GM18507 (cell line): ENCODE results near the gene MICOS13.
A peak's percentile ranks its signal among the peaks of the same experiment; 100 is the strongest.

Experiments
- DNase-seq: peaks from one replicate; pipeline ENCODE4 v3.0.0; 2011; ENCODE audit warnings: low read depth; ENCODE audit not compliant: insufficient read length; ENCODE audit errors: extremely low spot score
- FAIRE-seq: peaks from 2 replicates; lab custom pipeline; 2011; peaks lifted over from hg19 to GRCh38; lab: Jason Lieb, UNC

The MICOS13 gene

DNA sequence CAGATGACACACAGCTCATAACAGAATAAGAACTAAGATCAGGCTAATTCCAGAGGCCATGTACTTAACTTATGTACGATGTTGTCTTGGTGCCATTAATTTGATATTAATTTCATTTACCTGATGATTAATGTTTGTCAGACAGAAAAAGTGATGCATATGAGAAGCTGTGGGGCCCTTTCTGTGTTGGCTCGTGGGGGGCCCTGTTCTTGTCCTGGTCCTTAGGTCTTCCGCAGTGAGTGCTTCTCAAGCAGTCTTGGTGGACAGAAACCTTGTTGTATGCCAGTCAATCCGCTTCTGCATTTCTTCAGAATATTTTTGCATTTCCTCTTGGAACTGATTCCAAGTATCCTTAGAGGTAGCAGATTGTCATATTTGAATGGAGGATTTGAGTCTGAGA lies 37.3 kb downstream of the MICOS13 start:
- DNase-seq (no peak), FAIRE-seq (no peak)

DNA sequence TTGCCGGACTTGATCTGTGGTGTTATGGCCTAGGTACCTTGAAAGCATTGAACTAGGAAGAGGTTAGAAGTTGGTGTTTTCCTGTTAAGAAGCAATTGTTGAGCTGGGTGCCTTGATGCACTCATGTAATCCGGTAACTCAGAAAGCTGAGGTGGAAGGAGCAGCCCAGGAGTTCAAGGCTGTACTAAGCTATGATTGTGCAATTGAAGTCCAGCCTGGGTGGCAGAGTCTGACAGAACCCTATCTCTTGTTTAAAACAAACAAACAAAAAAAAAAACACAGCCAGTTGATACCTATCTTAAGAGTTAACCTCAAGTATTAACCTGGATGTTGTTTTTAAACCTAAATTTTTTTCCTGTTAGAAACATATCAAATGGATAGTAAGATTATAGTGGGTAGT lies 38.1 kb downstream of the MICOS13 start:
- DNase-seq (no peak), FAIRE-seq (no peak)

DNA sequence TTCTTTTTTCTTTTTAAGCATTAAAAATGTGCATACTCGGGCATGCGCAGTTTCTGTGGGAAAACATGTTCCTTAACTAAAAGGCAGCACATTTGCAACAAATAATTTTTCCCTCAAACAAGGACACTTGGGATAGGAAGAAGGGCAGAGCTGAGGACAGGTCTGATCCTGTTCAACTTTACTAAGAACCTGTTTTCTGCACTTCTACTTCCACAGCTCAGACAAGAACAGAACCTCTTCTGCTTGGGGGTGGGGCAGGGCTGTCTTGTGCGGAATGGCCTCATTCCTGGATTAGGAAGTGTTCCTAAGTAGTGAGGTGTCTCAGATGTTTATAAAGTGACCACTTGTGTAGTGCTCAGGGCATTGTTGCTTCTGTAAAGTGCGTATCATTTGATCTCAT lies 39.1 kb downstream of the MICOS13 start:
- FAIRE-seq, result no peak
- no peak for DNase-seq

DNA sequence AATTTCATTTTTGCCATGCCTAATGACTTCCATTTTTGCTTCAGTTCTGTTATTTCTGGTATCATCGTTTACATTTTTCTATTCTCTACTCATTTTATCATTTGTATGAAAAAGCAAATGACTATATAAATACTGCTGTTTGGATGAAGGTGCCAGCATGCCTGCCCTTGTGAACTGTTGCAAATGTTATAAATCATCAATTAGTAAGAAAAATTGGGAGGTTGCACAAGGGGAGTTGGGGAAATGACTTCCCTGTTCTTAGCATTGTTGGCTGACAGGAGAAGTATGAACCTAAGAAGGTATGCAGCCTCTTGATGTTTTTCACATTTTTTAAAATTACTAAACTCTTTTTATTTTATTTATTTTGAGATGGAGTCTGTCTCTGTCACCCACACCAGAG lies 42.3 kb downstream of the MICOS13 start:
- DNase-seq (no peak), FAIRE-seq (no peak)

DNA sequence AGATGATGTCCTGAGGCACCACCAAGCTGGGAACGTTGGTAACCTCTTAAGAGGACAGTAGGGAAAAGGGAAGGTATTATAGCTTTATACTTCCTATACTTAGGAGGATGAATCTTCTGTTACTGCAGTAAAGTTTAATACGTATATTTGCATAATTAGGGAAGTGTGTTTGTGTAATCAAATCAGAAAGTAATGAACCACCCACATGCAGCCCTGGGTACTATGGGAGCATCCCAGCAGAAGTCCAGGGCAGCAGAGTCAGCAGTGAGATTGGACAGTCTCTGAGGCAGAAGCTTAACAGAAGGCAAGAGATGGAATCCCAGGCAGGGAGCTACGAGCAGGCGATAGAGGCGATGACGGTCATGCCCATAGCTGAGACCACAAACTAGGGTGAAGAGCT lies 44.9 kb downstream of the MICOS13 start:
- FAIRE-seq (no peak), DNase-seq (no peak)

DNA sequence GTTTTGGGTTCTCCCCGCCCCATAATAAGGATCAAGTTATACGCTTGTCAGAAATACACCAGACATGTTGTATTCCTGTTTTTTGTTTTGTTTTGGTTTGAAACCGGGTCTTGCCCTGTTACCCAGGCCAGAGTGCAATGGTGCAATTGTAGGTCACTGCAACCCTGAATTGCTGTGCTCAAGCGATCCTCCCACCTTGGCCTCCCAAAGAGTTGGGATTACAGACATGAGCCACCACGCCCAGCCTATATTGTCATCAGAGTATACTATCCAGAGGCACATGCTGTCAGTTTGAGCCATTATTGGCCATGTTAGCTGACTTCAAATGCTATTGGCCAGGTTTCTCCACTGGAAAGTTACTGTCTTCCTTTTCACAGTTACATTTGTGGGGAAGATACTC lies 47.7 kb downstream of the MICOS13 start:
- DNase-seq, result no peak
- no peak for FAIRE-seq

DNA sequence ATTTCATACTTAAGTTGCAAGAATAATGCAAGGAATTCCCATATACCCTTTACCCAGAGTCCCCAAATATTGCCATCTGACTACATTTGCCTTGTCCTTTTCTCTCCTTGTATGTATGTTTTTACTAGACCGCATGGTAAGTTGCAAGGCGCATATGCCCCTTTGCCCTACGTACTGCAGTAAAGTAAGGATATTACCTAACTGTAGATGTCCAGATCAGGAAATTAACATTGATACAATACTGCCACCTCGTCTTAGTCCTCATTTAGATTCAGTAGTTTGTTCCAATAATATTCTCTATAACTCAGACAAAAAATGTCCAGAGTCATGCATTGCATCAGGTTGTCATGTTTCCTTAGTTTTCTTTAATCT lies 48.1 kb downstream of the MICOS13 start:
- FAIRE-seq (no peak), DNase-seq (no peak)

DNA sequence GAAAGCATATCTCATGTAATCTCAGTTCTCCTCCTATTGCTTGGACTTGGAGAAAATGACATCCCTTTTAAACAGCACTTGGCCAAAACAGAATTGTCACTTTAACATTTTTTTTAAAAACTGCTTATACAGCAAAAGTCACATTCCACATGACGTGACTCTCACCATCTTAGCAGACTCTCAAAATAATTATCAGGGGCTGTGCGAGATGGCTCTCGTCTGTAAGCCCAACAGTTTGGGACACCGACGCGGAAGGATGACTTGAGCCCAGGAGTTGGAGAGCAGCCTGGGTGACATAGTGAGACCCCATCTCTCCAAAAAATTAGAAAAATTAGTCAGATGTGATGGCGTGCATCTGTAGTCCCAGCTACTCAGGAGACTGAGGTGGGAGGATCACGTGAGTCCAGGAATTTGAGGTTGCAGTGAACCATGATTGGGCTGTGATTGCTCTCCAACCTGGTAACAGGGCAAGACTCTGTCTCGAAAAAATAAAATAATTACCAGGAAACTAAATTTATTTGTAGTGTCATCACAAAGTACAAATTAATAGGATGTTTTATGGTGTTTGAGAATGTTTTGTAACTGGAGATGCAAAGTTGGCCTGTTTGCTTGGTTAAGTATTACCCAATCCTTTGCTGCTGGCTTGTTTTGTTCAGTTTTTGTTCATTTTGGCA lies 48.6 kb downstream of the MICOS13 start:
- FAIRE-seq, result no peak
- no peak for DNase-seq

DNA sequence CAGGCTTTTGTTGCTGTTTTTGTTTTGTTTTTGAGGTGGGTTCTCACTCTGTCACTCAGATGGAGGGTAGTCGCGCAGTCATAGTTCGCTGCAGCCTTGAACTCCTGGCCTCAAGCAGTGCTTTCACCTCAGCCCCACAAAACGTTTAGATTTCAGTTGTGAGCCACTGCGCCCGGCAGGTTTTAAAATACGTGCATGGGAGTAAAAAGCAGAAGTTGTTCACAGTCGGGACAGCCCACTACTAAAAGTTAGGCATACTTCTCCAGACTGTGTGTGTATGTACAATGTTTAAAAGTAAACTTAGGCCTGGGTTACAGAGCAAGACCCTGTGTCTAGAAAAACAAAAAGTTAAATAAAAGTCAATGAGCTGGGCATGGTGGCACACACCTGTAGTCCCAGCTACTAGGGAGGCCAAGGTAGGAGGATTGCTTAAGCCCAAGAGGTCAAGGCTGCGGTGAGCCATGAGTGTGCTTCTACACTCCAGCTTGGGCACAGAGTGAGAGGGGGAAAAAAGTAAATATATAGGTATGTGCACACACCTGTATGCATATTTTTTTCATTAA lies 51.3 kb downstream of the MICOS13 start:
- peak; percentile 47 for FAIRE-seq
- no peak for DNase-seq

DNA sequence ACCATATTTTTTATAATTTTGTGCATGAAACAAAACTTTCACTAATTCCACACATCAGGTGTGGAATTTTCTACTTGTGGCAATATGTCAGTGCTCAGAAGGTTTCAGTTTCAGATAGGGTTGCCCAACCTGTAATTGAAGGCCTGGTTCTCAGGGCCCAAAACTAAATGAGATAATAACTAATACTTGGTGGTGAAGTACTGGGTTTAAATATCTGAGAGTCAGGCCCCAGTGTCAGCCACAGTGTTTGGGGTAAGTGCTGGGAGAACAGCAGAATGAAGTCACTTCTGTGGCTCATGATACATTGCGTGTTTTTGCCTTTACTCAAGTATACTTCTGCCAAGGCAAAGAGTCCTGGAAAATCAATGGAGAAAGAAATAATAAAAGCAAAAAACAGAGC lies 51.9 kb downstream of the MICOS13 start:
- DNase-seq (no peak), FAIRE-seq (peak; percentile 21)
